Fibroblast of pulmonary artery (primary cell): ENCODE results near the gene PLSCR2.
"Not testable (repeated sequence)": the region's sequence is repeated elsewhere in the genome, so short reads cannot be mapped to it uniquely, and the experiment has no call there.

Experiments
- DNase-seq: peaks from one replicate; pipeline ENCODE4 v3.0.0-alpha.2; 2010; ENCODE audit warnings: low read depth
- H3K4me3 ChIP-seq: replicated peaks from 2 replicates; pipeline ENCODE4 v1.5.1; 2011; ENCODE audit warnings: low read depth, mild to moderate bottlenecking, control low read depth, low read length, moderate library complexity
- CTCF ChIP-seq: IDR thresholded peaks from 2 replicates; pipeline ENCODE4 v1.5.1; 2011; ENCODE audit warnings: mild to moderate bottlenecking, control low read depth, low read length, inconsistent platforms; ENCODE audit errors: missing control alignments

The PLSCR2 gene

GRCh38 chr3:146449613-146450012 lies 19.7 kb downstream of the PLSCR2 start:
- DNase-seq = no peak
- H3K4me3 ChIP-seq = no peak overlapping the region
- TF ChIP-seq CTCF = no peak

DNA sequence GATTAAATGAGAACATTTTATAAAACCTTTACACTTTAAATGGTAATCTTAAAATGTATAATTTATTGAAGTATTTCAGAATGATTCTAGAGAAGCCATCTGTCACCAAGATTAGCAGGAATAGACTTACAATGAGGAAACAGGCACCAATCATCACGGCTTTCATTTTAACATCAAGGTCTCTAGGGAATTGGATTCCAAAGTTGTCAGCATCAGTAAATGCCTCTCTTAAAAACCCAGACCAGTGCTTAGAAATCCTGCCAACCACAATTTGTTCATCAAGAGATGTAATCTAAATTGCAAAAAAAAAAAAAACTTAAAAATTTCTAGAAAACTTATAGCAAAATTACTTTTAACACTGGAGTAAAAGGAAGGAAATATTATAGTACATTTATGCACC lies 20.3 kb downstream of the PLSCR2 start:
- no peak for TF ChIP-seq CTCF
- no peak overlapping the region for H3K4me3 ChIP-seq
- no peak for DNase-seq

GRCh38 chr3:146446026-146446425 lies 23.3 kb downstream of the PLSCR2 start:
- TF ChIP-seq CTCF = no peak
- no peak overlapping the region for H3K4me3 ChIP-seq
- DNase-seq = no peak

DNA sequence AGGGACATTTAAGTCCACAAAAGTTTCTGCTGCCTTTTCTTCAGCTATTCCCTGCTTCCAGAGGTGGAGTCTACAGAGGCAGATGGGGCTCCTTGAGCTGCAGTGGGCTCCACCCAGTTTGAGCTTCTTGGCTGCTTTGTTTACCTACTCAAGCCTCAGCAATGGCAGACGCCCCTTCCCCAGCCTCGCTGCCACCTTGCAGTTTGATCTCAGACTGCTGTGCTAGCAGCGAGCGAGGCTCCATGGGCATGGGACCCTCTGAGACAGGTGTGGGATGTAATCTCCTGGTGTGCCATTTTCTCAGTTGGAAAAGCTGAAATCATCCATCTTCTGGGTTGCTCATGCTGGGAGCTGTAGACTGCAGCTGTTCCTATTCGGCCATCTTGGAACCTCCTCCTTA lies 29.1 kb downstream of the PLSCR2 start:
- not testable (repeated sequence) for H3K4me3 ChIP-seq, DNase-seq

DNA sequence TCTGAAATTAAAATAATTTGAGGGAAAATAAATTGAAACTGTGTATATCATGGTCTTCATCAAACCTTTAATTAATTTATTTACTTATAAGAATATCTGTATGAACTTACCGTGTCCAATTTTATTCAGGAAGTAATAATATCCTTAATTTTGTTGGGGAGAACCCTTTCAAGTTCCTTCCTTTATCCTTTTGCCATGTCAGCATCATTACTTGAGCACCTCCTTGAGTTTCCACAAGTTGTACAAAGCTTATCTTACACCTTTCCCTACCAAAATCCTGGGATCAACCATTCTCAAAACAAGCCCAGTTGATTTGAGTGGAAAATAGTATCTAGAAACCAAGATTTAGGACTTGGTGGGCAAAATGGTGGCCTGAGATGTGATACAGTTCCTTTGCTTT lies 37.3 kb downstream of the PLSCR2 start:
- DNase-seq = no peak
- H3K4me3 ChIP-seq = no peak overlapping the region
- TF ChIP-seq CTCF = no peak

DNA sequence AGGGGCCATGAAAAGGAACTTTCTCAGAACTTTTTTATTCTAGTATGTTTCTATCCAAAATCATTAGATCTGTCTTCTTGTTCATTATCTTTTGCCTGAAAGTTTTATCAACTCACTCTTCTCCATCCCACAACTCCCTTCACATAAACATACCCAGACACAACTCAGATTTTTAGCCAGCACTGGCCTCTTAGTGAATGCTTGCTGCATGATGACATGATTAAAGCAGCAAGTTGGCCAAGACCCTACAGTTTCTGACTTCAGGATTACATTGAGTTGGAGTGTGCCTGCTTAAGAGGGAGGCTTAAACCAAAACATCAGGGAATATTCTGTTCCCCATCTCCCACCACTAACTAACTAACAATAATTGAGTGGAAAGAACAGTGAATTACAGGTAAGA lies 38.1 kb downstream of the PLSCR2 start:
- peak; percentile 21 for DNase-seq
- TF ChIP-seq CTCF = no peak
- H3K4me3 ChIP-seq = no peak overlapping the region

DNA sequence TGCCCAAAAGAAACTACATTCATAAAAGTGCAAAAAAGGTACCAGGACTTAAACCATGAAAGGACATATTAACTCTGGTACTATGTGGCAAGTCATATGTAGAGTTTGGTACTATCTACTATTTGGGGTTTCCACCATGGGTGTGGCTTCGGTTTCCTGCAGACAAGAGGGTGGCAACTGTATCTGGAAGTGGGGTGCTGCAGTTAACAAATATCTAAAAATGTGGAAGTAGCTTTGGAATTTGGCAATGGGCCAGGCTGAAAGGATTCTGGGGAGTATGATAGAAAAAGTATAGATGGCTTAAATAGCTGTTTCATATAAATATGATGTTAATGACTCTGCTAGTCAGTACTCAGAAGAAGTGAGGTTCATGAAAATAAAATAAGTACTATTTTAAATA lies 44.0 kb downstream of the PLSCR2 start:
- no peak for DNase-seq
- no peak for TF ChIP-seq CTCF
- H3K4me3 ChIP-seq = no peak overlapping the region
